ENCODE results near the gene CALD1.

The CALD1 gene

GRCh38 chr7:134997214-134997885 is 217.9 kb downstream of the CALD1 start:
- DNase-seq (ENCODE audit: insufficient read length, low spot score) (no peak), FAIRE-seq (no peak)
- TF ChIP-seq TAF1 (IDR thresholded peaks at IDR 0.05; ENCODE audit: low read depth, low read length) (no peak), PAX5 (IDR thresholded peaks at IDR 0.05; ENCODE audit: insufficient read depth, low read length, severe bottlenecking) (no peak), POLR2A (IDR thresholded peaks at IDR 0.05; ENCODE audit: low read depth, low read length) (no peak), SPI1 (IDR thresholded peaks at IDR 0.05; ENCODE audit: low read depth, low read length) (no peak), POU2F2 (IDR thresholded peaks at IDR 0.05; ENCODE audit: low read depth, low read length) (no peak), POLR2AphosphoS5 (IDR thresholded peaks at IDR 0.05; ENCODE audit: low read depth, low read length) (no peak)

GRCh38 chr7:134999136-134999535 is 219.7 kb downstream of the CALD1 start:
- DNase-seq (ENCODE audit: insufficient read length, low spot score) (no peak), FAIRE-seq (no peak)
- TF ChIP-seq POU2F2 (IDR thresholded peaks at IDR 0.05; ENCODE audit: low read depth, low read length) (no peak), PAX5 (IDR thresholded peaks at IDR 0.05; ENCODE audit: insufficient read depth, low read length, severe bottlenecking) (no peak), TAF1 (IDR thresholded peaks at IDR 0.05; ENCODE audit: low read depth, low read length) (no peak), POLR2A (IDR thresholded peaks at IDR 0.05; ENCODE audit: low read depth, low read length) (no peak), POLR2AphosphoS5 (IDR thresholded peaks at IDR 0.05; ENCODE audit: low read depth, low read length) (no peak), SPI1 (IDR thresholded peaks at IDR 0.05; ENCODE audit: low read depth, low read length) (no peak)

- FAIRE-seq (no peak), DNase-seq (ENCODE audit: insufficient read length, low spot score) (no peak)
- no peak for TF ChIP-seq TAF1 (IDR thresholded peaks at IDR 0.05; ENCODE audit: low read depth, low read length)
- no peak for TF ChIP-seq POU2F2 (IDR thresholded peaks at IDR 0.05; ENCODE audit: low read depth, low read length)
- TF ChIP-seq POLR2A (IDR thresholded peaks at IDR 0.05; ENCODE audit: low read depth, low read length): no peak
- TF ChIP-seq POLR2AphosphoS5 (IDR thresholded peaks at IDR 0.05; ENCODE audit: low read depth, low read length): no peak
- TF ChIP-seq PAX5 (IDR thresholded peaks at IDR 0.05; ENCODE audit: insufficient read depth, low read length, severe bottlenecking): no peak
- TF ChIP-seq SPI1 (IDR thresholded peaks at IDR 0.05; ENCODE audit: low read depth, low read length): no peak
Measured at GRCh38 chr7:135001390-135002165, 222.1 kb downstream of the CALD1 start.

GRCh38 chr7:135012229-135012628 is 232.8 kb downstream of the CALD1 start:
- TF ChIP-seq TAF1 (IDR thresholded peaks at IDR 0.05; ENCODE audit: low read depth, low read length) (no peak), POLR2AphosphoS5 (IDR thresholded peaks at IDR 0.05; ENCODE audit: low read depth, low read length) (no peak), POLR2A (IDR thresholded peaks at IDR 0.05; ENCODE audit: low read depth, low read length) (no peak), SPI1 (IDR thresholded peaks at IDR 0.05; ENCODE audit: low read depth, low read length) (no peak), PAX5 (IDR thresholded peaks at IDR 0.05; ENCODE audit: insufficient read depth, low read length, severe bottlenecking) (no peak), POU2F2 (IDR thresholded peaks at IDR 0.05; ENCODE audit: low read depth, low read length) (no peak)
- DNase-seq (ENCODE audit: insufficient read length, low spot score) (no peak), FAIRE-seq (no peak)

All from GM12891 (cell line).